GM18517 (cell line): Measurements from ENCODE around the gene FAM117B.
"Not testable (repeated sequence)": the region's sequence is repeated elsewhere in the genome, so short reads cannot be mapped to it uniquely, and the experiment has no call there.

Source experiments
- ATAC-seq: cut with Tn5 transposase; IDR thresholded peaks from one replicate; pipeline ENCODE4 v1.9.1; 2021; ENCODE audit warnings: mild to moderate bottlenecking, moderate library complexity; ENCODE audit not compliant: unreplicated experiment

FAM117B gene

GRCh38 chr2:202636213-202636513, 1.4 kb downstream of the FAM117B start:
- no peak for ATAC-seq

- ATAC-seq, result no peak
Measured at GRCh38 chr2:202638721-202639120, 4.0 kb downstream of the FAM117B start.

GRCh38 chr2:202639231-202639630, 4.5 kb downstream of the FAM117B start:
- no peak for ATAC-seq

GRCh38 chr2:202642567-202642966, 7.8 kb downstream of the FAM117B start:
- ATAC-seq, result no peak

GRCh38 chr2:202643012-202643858, 8.5 kb downstream of the FAM117B start:
- ATAC-seq, result no peak

GRCh38 chr2:202652119-202652518, 17.4 kb downstream of the FAM117B start:
- no peak for ATAC-seq

GRCh38 chr2:202653890-202654289, 19.1 kb downstream of the FAM117B start:
- no peak for ATAC-seq

GRCh38 chr2:202657876-202658275, 23.1 kb downstream of the FAM117B start:
- no peak for ATAC-seq

- no peak for ATAC-seq
Measured at GRCh38 chr2:202660796-202661195, 26.0 kb downstream of the FAM117B start.

- no peak for ATAC-seq
Measured at GRCh38 chr2:202669841-202670240, 35.1 kb downstream of the FAM117B start.

- ATAC-seq, result no peak
Measured at GRCh38 chr2:202671317-202672035, 36.7 kb downstream of the FAM117B start.

GRCh38 chr2:202675097-202675496, 40.3 kb downstream of the FAM117B start:
- ATAC-seq, result not testable (repeated sequence)

- no peak for ATAC-seq
Measured at GRCh38 chr2:202679980-202680379, 45.2 kb downstream of the FAM117B start.

- ATAC-seq, result no peak
Measured at GRCh38 chr2:202680512-202680911, 45.7 kb downstream of the FAM117B start.

- ATAC-seq, result no peak
Measured at GRCh38 chr2:202681688-202682205, 47.0 kb downstream of the FAM117B start.

- no peak for ATAC-seq
Measured at GRCh38 chr2:202682274-202682673, 47.5 kb downstream of the FAM117B start.

GRCh38 chr2:202687276-202687675, 52.5 kb downstream of the FAM117B start:
- no peak for ATAC-seq

GRCh38 chr2:202689459-202689858, 54.7 kb downstream of the FAM117B start:
- no peak for ATAC-seq

- no peak for ATAC-seq
Measured at GRCh38 chr2:202689898-202690297, 55.1 kb downstream of the FAM117B start.

GRCh38 chr2:202690321-202690900, 55.6 kb downstream of the FAM117B start:
- ATAC-seq, result no peak

- ATAC-seq, result no peak
Measured at GRCh38 chr2:202693503-202693902, 58.7 kb downstream of the FAM117B start.

- ATAC-seq, result no peak
Measured at GRCh38 chr2:202695166-202695565, 60.4 kb downstream of the FAM117B start.
